GM04504 (cell line): ENCODE data around the gene UNC13D.

Experiments
- DNase-seq: peaks from one replicate; pipeline ENCODE4 v3.0.0-alpha.2; 2012; ENCODE audit warnings: low read depth

Gene UNC13D

GRCh38 chr17:75834279-75834920 lies 9.8 kb downstream of the UNC13D start:
- no peak for DNase-seq

GRCh38 chr17:75832652-75833400 lies 11.4 kb downstream of the UNC13D start:
- no peak for DNase-seq

- DNase-seq, result peak; percentile 60
Measured at GRCh38 chr17:75832164-75832651, 12.0 kb downstream of the UNC13D start.

- DNase-seq, result no peak
Measured at GRCh38 chr17:75831032-75831571, 13.1 kb downstream of the UNC13D start.

GRCh38 chr17:75830164-75831031 lies 13.8 kb downstream of the UNC13D start:
- DNase-seq, result no peak

GRCh38 chr17:75829747-75830146 lies 14.5 kb downstream of the UNC13D start:
- no peak for DNase-seq

GRCh38 chr17:75828741-75829140 lies 15.5 kb downstream of the UNC13D start:
- no peak for DNase-seq

- DNase-seq, result no peak
Measured at GRCh38 chr17:75828076-75828400, 16.2 kb downstream of the UNC13D start.

- DNase-seq, result no peak
Measured at GRCh38 chr17:75827308-75828075, 16.7 kb downstream of the UNC13D start.

GRCh38 chr17:75826561-75827307 lies 17.5 kb downstream of the UNC13D start:
- DNase-seq, result no peak

GRCh38 chr17:75825748-75826370 lies 18.3 kb downstream of the UNC13D start:
- no peak for DNase-seq

- no peak for DNase-seq
Measured at GRCh38 chr17:75825149-75825552, 19.1 kb downstream of the UNC13D start.

GRCh38 chr17:75824666-75825065 lies 19.5 kb downstream of the UNC13D start:
- DNase-seq, result no peak

- DNase-seq, result no peak
Measured at GRCh38 chr17:75824050-75824552, 20.1 kb downstream of the UNC13D start.

- no peak for DNase-seq
Measured at GRCh38 chr17:75823257-75824041, 20.8 kb downstream of the UNC13D start.

GRCh38 chr17:75822800-75823166 lies 21.4 kb downstream of the UNC13D start:
- DNase-seq, result no peak

GRCh38 chr17:75822119-75822799 lies 21.9 kb downstream of the UNC13D start:
- DNase-seq, result no peak

- no peak for DNase-seq
Measured at GRCh38 chr17:75821552-75821951, 22.7 kb downstream of the UNC13D start.
